ENCODE data around the gene LDB2.

GRCh38 chr4:16939178-16939577 lies 40.7 kb upstream of the LDB2 start:
- TF ChIP-seq CTCF (IDR thresholded peaks at IDR 0.05 in 4 of 5, conservative IDR thresholded peaks at IDR 0.05 in 1 of 5) (no peak), POLR2A (IDR thresholded peaks at IDR 0.05) (no peak)
